T-helper 2 cell treated with Interferon-gamma antibody and Interleukin-4, amounts not matched to agents 5 μg/mL and 100 μg/mL, for 36 hours (primary cell): ENCODE results near the gene DXO.
"Not testable (repeated sequence)": the region's sequence is repeated elsewhere in the genome, so short reads cannot be mapped to it uniquely, and the experiment has no call there.

Source experiments
- DNase-seq: peaks from one replicate; pipeline ENCODE4 v3.0.0; 2021; ENCODE audit warnings: low spot score
- H3K27ac Mint-ChIP-seq: one replicate; pipeline ENCODE4 v1.8.0; 2021; ENCODE audit warnings: mild to moderate bottlenecking, mixed read lengths
- H3K27me3 Mint-ChIP-seq: one replicate; pipeline ENCODE4 v1.8.0; 2021; ENCODE audit warnings: low read depth, mixed read lengths
- H3K36me3 Mint-ChIP-seq: one replicate; pipeline ENCODE4 v1.8.0; 2021; ENCODE audit warnings: low read depth, mixed read lengths
- H3K4me1 Mint-ChIP-seq: one replicate; pipeline ENCODE4 v1.8.0; 2021; ENCODE audit warnings: low read depth, mixed read lengths
- H3K4me3 Mint-ChIP-seq: one replicate; pipeline ENCODE4 v1.8.0; 2022; ENCODE audit warnings: mild to moderate bottlenecking, moderate library complexity, mixed read lengths
- H3K9me3 Mint-ChIP-seq: one replicate; pipeline ENCODE4 v1.8.0; 2021; ENCODE audit warnings: mixed read lengths

DXO gene

GRCh38 chr6:31971993-31972708 lies at the start of gene DXO:
Gene DXO (minus strand): TSS chr6:31972138. CDS start chr6:31971675, 463 bp downstream.
- Mint-ChIP-seq H3K36me3 (peaks cover 27% of the 10 kb centered on the region), H3K4me3 (peak within 1 kb of the TSS; percentile 98), H3K9me3 (no peaks in the 10 kb centered on the region), H3K27me3 (no peaks in the 10 kb centered on the region), H3K27ac (peak within 1 kb of the TSS; percentile 100), H3K4me1 (peaks cover 18% of the 10 kb centered on the region)
- DNase-seq: peak; percentile 98

GRCh38 chr6:32014547-32014946 lies 42.6 kb upstream of the DXO start, which contains the start of gene C4B:
Gene C4B (plus strand): TSS chr6:32014795. CDS start chr6:32014846, 51 bp downstream.
- DNase-seq, H3K4me3 Mint-ChIP-seq, H3K9me3 Mint-ChIP-seq, H3K4me1 Mint-ChIP-seq, H3K27ac Mint-ChIP-seq, H3K36me3 Mint-ChIP-seq, H3K27me3 Mint-ChIP-seq: not testable (repeated sequence)

DNA sequence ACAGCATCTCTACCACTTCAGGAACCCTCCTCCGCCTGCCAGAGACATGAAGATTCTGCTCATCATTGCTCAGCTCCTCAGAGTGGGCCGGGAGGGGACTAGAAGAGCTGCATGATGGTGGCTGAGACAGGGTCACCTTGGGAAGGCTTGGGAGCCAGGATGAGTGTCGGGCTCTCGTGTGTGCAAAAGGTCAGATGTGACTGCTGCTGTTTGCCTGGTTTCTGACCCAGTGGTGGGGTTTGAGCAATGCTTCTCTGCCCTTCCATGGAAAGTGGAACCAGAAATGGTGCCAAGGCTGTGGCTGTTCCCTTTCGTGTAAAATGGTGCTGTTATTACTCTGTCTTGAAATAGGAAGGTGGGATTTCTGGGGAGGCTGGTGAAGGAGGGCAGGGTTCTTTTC lies 41.8 kb upstream of the DXO start:
- H3K4me1 Mint-ChIP-seq, H3K27ac Mint-ChIP-seq, H3K4me3 Mint-ChIP-seq, H3K36me3 Mint-ChIP-seq, DNase-seq, H3K27me3 Mint-ChIP-seq, H3K9me3 Mint-ChIP-seq: not testable (repeated sequence)

- not testable (repeated sequence) for DNase-seq, H3K4me1 Mint-ChIP-seq
These were observed 41.1 kb upstream of the DXO start for GRCh38 chr6:32012941-32013617.

DNA sequence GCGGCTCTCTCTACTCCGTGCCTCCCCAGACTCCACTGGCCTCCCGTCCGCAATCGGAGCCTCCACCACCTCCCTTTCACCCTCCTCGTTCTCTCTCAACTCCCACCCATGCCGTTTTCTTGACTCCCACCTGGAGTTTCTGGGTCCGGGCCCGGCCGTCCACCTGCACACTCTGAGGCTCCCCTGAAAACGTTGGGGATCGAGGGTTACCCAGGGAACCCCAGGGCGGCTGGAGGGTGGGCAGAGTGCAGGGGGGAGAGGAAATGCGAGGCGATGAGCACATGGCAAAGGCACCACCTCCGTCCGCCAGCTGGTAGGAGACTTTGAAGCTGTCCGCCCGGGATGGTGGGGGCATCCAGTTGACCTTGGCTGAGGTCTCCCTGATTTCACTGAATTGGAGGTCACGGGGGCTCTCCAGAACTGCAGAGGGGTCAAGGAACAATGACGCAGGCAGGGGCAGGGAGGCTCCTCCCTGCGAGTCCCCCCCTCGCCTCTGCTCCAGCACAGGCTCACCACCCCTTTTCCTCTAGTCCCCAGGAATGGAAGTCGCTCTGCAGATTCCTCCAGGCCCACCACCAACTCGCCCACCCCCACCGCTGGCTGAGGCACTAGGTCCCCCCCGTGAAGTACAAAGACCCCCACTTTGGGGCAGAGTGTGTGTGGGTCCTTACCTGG lies 39.1 kb upstream of the DXO start:
- not testable (repeated sequence) for H3K36me3 Mint-ChIP-seq, H3K9me3 Mint-ChIP-seq, H3K4me1 Mint-ChIP-seq, H3K4me3 Mint-ChIP-seq, H3K27me3 Mint-ChIP-seq, DNase-seq, H3K27ac Mint-ChIP-seq

More at GRCh38 chr6:32012941-32013617, 41.1 kb upstream of the DXO start:
- H3K36me3 Mint-ChIP-seq, H3K27ac Mint-ChIP-seq, H3K27me3 Mint-ChIP-seq, H3K4me3 Mint-ChIP-seq, H3K9me3 Mint-ChIP-seq: not testable (repeated sequence)

- H3K9me3 Mint-ChIP-seq, H3K27me3 Mint-ChIP-seq, DNase-seq, H3K4me3 Mint-ChIP-seq, H3K36me3 Mint-ChIP-seq, H3K4me1 Mint-ChIP-seq, H3K27ac Mint-ChIP-seq: not testable (repeated sequence)
These were observed 37.6 kb upstream of the DXO start for GRCh38 chr6:32009537-32009936.

DNA sequence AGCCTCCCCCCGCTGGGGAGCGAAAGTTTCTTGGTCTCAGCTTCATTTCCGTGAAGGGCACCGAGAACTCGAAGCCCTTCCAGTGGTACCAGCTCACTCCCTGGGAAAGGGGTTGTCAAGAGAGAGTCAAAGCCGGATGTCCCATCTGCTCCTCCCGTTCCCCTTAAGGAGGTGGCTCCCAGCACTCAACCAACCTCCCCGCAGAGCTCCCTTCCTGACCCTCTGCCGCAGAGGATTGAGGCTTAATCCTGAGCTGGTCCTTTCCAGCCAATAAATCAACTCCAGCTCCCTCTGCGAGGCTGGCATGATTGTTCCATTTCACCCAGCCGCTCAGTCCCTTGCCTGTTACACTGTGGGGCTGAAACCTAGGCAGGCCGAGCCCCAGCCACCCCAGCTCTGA lies 36.7 kb upstream of the DXO start:
- H3K27me3 Mint-ChIP-seq, H3K36me3 Mint-ChIP-seq, H3K27ac Mint-ChIP-seq, H3K9me3 Mint-ChIP-seq, DNase-seq, H3K4me1 Mint-ChIP-seq, H3K4me3 Mint-ChIP-seq: not testable (repeated sequence)

DNA sequence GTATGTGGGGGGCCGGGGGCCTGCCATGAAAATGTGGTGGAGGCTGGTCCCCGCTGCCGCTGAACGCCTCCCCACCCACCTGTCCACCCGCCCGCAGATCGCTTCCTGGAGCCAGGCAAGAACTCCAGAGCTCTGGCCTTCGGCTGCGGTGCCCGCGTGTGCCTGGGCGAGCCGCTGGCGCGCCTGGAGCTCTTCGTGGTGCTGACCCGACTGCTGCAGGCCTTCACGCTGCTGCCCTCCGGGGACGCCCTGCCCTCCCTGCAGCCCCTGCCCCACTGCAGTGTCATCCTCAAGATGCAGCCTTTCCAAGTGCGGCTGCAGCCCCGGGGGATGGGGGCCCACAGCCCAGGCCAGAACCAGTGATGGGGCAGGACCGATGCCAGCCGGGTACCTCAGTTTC lies 36.1 kb upstream of the DXO start:
- H3K4me1 Mint-ChIP-seq, H3K27ac Mint-ChIP-seq, H3K4me3 Mint-ChIP-seq, H3K36me3 Mint-ChIP-seq, H3K27me3 Mint-ChIP-seq, DNase-seq, H3K9me3 Mint-ChIP-seq: not testable (repeated sequence)

DNA sequence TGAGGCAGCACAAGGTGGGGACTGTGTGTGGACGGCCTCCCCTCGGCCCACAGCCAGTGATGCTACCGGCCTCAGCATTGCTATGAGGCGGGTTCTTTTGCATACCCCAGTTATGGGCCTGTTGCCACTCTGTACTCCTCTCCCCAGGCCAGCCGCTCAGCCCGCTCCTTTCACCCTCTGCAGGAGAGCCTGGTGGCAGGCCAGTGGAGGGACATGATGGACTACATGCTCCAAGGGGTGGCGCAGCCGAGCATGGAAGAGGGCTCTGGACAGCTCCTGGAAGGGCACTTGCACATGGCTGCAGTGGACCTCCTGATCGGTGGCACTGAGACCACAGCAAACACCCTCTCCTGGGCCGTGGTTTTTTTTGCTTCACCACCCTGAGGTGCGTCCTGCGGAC lies 35.1 kb upstream of the DXO start:
- H3K27ac Mint-ChIP-seq, H3K4me3 Mint-ChIP-seq, H3K4me1 Mint-ChIP-seq, H3K27me3 Mint-ChIP-seq, DNase-seq, H3K36me3 Mint-ChIP-seq, H3K9me3 Mint-ChIP-seq: not testable (repeated sequence)

- H3K27ac Mint-ChIP-seq, DNase-seq, H3K9me3 Mint-ChIP-seq, H3K4me1 Mint-ChIP-seq, H3K36me3 Mint-ChIP-seq, H3K4me3 Mint-ChIP-seq, H3K27me3 Mint-ChIP-seq: not testable (repeated sequence)
These were observed 34.1 kb upstream of the DXO start for GRCh38 chr6:32005991-32006529.

- H3K4me3 Mint-ChIP-seq, H3K9me3 Mint-ChIP-seq, H3K27ac Mint-ChIP-seq, H3K4me1 Mint-ChIP-seq, H3K36me3 Mint-ChIP-seq, H3K27me3 Mint-ChIP-seq, DNase-seq: not testable (repeated sequence)
These were observed 33.6 kb upstream of the DXO start for GRCh38 chr6:32005538-32005880.

GRCh38 chr6:32004864-32005537 lies 33.1 kb upstream of the DXO start:
- not testable (repeated sequence) for H3K9me3 Mint-ChIP-seq, H3K27me3 Mint-ChIP-seq, H3K36me3 Mint-ChIP-seq, H3K4me3 Mint-ChIP-seq, DNase-seq, H3K27ac Mint-ChIP-seq, H3K4me1 Mint-ChIP-seq

DNA sequence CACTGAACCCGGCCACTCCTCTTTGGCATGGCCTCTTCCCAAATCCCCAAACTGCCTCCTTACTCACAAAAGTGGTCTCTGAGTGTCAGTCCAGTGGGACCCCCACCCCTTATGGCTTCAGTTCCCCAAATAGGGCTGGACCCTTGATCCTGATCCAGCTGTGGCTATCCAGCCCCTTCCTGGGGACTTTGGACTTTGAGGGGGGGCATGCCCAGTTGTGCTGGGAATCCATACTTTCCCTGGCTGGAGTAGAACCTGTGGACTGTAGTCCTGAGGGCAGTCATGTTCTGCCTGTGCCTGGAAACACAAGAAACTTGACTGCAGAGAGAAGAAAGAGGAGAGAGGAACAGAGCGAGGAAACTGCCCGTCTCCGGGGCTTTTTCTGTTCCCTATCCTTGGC lies 32.5 kb upstream of the DXO start:
- not testable (repeated sequence) for H3K36me3 Mint-ChIP-seq, H3K27me3 Mint-ChIP-seq, H3K9me3 Mint-ChIP-seq, H3K27ac Mint-ChIP-seq, H3K4me1 Mint-ChIP-seq, H3K4me3 Mint-ChIP-seq, DNase-seq

GRCh38 chr6:32003301-32003700 lies 31.4 kb upstream of the DXO start:
- not testable (repeated sequence) for H3K36me3 Mint-ChIP-seq, H3K9me3 Mint-ChIP-seq, H3K27ac Mint-ChIP-seq, DNase-seq, H3K4me1 Mint-ChIP-seq, H3K27me3 Mint-ChIP-seq, H3K4me3 Mint-ChIP-seq
